ENCODE results near the gene CCDC50. TPM values are rescaled to one million over a fixed set of nuclear protein-coding genes. Genes with fewer than 3 reads are reported as not detected.

Gene CCDC50
- total RNA-seq, 2 donors from 2014 or later: 41.8 to 48.6 TPM

- Histone ChIP-seq H3K27ac (ENCODE audit: low read depth, low read length) (peak overlapping the region; percentile 96), H3K36me3 (ENCODE audit: control insufficient read depth, insufficient read depth, low read length) (no peaks in the 10 kb centered on the region)
- no peaks in the 10 kb centered on the region for H3K9me3 Mint-ChIP-seq
Measured at GRCh38 chr3:191328383-191328961, 722 bp upstream of the CCDC50 start.

GRCh38 chr3:191329654-191330529, 698 bp downstream of the CCDC50 start, which contains the start of gene UTS2B:
Gene UTS2B (minus strand): TSS chr3:191330526. CDS start chr3:191282189, 48,337 bp downstream.
- Mint-ChIP-seq H3K9me3 (no peaks in the 10 kb centered on the region), H3K36me3 (ENCODE audit: low read depth) (no peaks in the 10 kb centered on the region), H3K27ac (peak within 1 kb of the TSS; percentile 82), H3K27me3 (ENCODE audit: insufficient read depth) (no peaks in the 10 kb centered on the region), H3K4me1 (peaks cover 41% of the 10 kb centered on the region), H3K4me3 (peak within 1 kb of the TSS; percentile 86)
- no peaks in the 10 kb centered on the region for H3K36me3 ChIP-seq (ENCODE audit: control insufficient read depth, insufficient read depth, low read length)
- H3K27ac ChIP-seq (ENCODE audit: low read depth, low read length): peak within 1 kb of the TSS; percentile 96
- peaks cover 2% of the 10 kb centered on the region for H3K4me1 ChIP-seq (ENCODE audit: control insufficient read depth, insufficient read depth, low read length)
- peak; percentile 85 for DNase-seq
- H3K4me3 ChIP-seq (ENCODE audit: low read length): peak within 1 kb of the TSS; percentile 96
- WGBS, 2 experiments (ENCODE audit: insufficient coverage in 1 of 2, insufficient read length in 1 of 2): 0 to 1% methylated on average over 9 to 37 of the region's 37 CpGs
- no peaks in the 10 kb centered on the region for H3K9me3 ChIP-seq (ENCODE audit: control insufficient read depth, low read length)
- H3K9ac ChIP-seq (ENCODE audit: extremely low read depth, low read length, poor library complexity, severe bottlenecking): peak within 1 kb of the TSS; percentile 90
- no peak for TF ChIP-seq CTCF (conservative IDR thresholded peaks at IDR 0.05)
- H3K27me3 ChIP-seq (ENCODE audit: control insufficient read depth, insufficient read depth, low read length, poor library complexity, severe bottlenecking): no peaks in the 10 kb centered on the region

More at GRCh38 chr3:191328383-191328961, 722 bp upstream of the CCDC50 start:
- H3K4me3 ChIP-seq (ENCODE audit: low read length): peak overlapping the region; percentile 96
- no peak for TF ChIP-seq CTCF (conservative IDR thresholded peaks at IDR 0.05)
- H3K27ac Mint-ChIP-seq: peak overlapping the region; percentile 56
- H3K9ac ChIP-seq (ENCODE audit: extremely low read depth, low read length, poor library complexity, severe bottlenecking): peak overlapping the region; percentile 90
- H3K27me3 ChIP-seq (ENCODE audit: control insufficient read depth, insufficient read depth, low read length, poor library complexity, severe bottlenecking): no peaks in the 10 kb centered on the region
- H3K9me3 ChIP-seq (ENCODE audit: control insufficient read depth, low read length): no peaks in the 10 kb centered on the region
- H3K27me3 Mint-ChIP-seq (ENCODE audit: insufficient read depth): no peaks in the 10 kb centered on the region
- peak overlapping the region; percentile 86 for H3K4me3 Mint-ChIP-seq
- H3K4me1 ChIP-seq (ENCODE audit: control insufficient read depth, insufficient read depth, low read length): peaks cover 2% of the 10 kb centered on the region
- peak; percentile 53 for DNase-seq
- WGBS, 2 experiments (ENCODE audit: insufficient coverage in 1 of 2, insufficient read length in 1 of 2): 59 to 71% methylated on average over 9 of the region's 9 CpGs
- peaks cover 36% of the 10 kb centered on the region for H3K4me1 Mint-ChIP-seq
- H3K36me3 Mint-ChIP-seq (ENCODE audit: low read depth): no peaks in the 10 kb centered on the region

GRCh38 chr3:191330530-191331048, 1.4 kb downstream of the CCDC50 start:
- WGBS, 2 experiments (ENCODE audit: insufficient coverage in 1 of 2, insufficient read length in 1 of 2): 24 to 40% methylated on average over 8 to 11 of the region's 11 CpGs
- Histone ChIP-seq H3K4me3 (ENCODE audit: low read length) (peak overlapping the region; percentile 96), H3K9ac (ENCODE audit: extremely low read depth, low read length, poor library complexity, severe bottlenecking) (peak overlapping the region; percentile 90), H3K27ac (ENCODE audit: low read depth, low read length) (peak overlapping the region; percentile 96), H3K27me3 (ENCODE audit: control insufficient read depth, insufficient read depth, low read length, poor library complexity, severe bottlenecking) (no peaks in the 10 kb centered on the region), H3K36me3 (ENCODE audit: control insufficient read depth, insufficient read depth, low read length) (no peaks in the 10 kb centered on the region), H3K4me1 (ENCODE audit: control insufficient read depth, insufficient read depth, low read length) (peaks cover 2% of the 10 kb centered on the region), H3K9me3 (ENCODE audit: control insufficient read depth, low read length) (no peaks in the 10 kb centered on the region)
- H3K9me3 Mint-ChIP-seq: no peaks in the 10 kb centered on the region
- no peaks in the 10 kb centered on the region for H3K36me3 Mint-ChIP-seq (ENCODE audit: low read depth)
- peaks cover 47% of the 10 kb centered on the region for H3K4me1 Mint-ChIP-seq
- no peak for DNase-seq
- no peaks in the 10 kb centered on the region for H3K27me3 Mint-ChIP-seq (ENCODE audit: insufficient read depth)
- peak overlapping the region; percentile 82 for H3K27ac Mint-ChIP-seq
- peak overlapping the region; percentile 86 for H3K4me3 Mint-ChIP-seq
- TF ChIP-seq CTCF (conservative IDR thresholded peaks at IDR 0.05): no peak
